Measurements from ENCODE around the gene BEAN1.

GRCh38 chr16:66391726-66392670 lies 35.1 kb upstream of the BEAN1 start:
- TF ChIP-seq POLR2A (IDR thresholded peaks at IDR 0.05) (no peak), CTCF (IDR thresholded peaks at IDR 0.05) (no peak)
